Ishikawa (cell line): ENCODE results near the gene MAD1L1.

Experiments
- CEBPB ChIP-seq: IDR thresholded peaks from 2 replicates; pipeline ENCODE4 v1.6.1; 2012
- CREB1 ChIP-seq: IDR thresholded peaks from 2 replicates; pipeline ENCODE4 v1.6.1; 2012; ENCODE audit warnings: low read depth
- EGR1 ChIP-seq: IDR thresholded peaks from 2 replicates; pipeline ENCODE4 v1.6.1; 2012
- EP300 ChIP-seq: IDR thresholded peaks from 2 replicates; pipeline ENCODE4 v1.6.1; 2012; ENCODE audit warnings: borderline replicate concordance
- FOXM1 ChIP-seq: IDR thresholded peaks from 2 replicates; pipeline ENCODE4 v1.6.1; 2012; ENCODE audit warnings: low read depth, borderline replicate concordance
- MAX ChIP-seq: IDR thresholded peaks from 2 replicates; pipeline ENCODE4 v1.6.1; 2012
- NFIC ChIP-seq: IDR thresholded peaks from 2 replicates; pipeline ENCODE4 v1.6.1; 2012
- RAD21 ChIP-seq: IDR thresholded peaks from 2 replicates; pipeline ENCODE4 v1.6.1; 2012; ENCODE audit warnings: low read depth
- REST ChIP-seq: IDR thresholded peaks from 2 replicates; pipeline ENCODE4 v1.6.1; 2012; ENCODE audit warnings: low read depth, mild to moderate bottlenecking
- TAF1 ChIP-seq: IDR thresholded peaks from 2 replicates; pipeline ENCODE4 v1.6.1; 2012; ENCODE audit warnings: low read depth, mild to moderate bottlenecking
- TCF12 ChIP-seq: IDR thresholded peaks from 2 replicates; pipeline ENCODE4 v1.6.1; 2012; ENCODE audit warnings: low read depth
- TEAD4 ChIP-seq: IDR thresholded peaks from 2 replicates; pipeline ENCODE4 v1.6.1; 2012
- USF1 ChIP-seq: IDR thresholded peaks from 2 replicates; pipeline ENCODE4 v1.6.1; 2012
- YY1 ChIP-seq: IDR thresholded peaks from 2 replicates; pipeline ENCODE4 v1.6.1; 2012; ENCODE audit warnings: low read depth
- ZBTB7A ChIP-seq: IDR thresholded peaks from 2 replicates; pipeline ENCODE4 v1.6.1; 2012; ENCODE audit warnings: low read depth

MAD1L1 gene

GRCh38 chr7:1868516-1869165, 364.1 kb downstream of the MAD1L1 start:
- TF ChIP-seq MAX: no peak
- no peak for TF ChIP-seq CREB1
- no peak for TF ChIP-seq NFIC
- TF ChIP-seq RAD21: no peak
- no peak for TF ChIP-seq TCF12

- TF ChIP-seq MAX (no peak), TCF12 (no peak), YY1 (no peak), RAD21 (no peak), TAF1 (no peak), ZBTB7A (no peak), FOXM1 (no peak), CREB1 (no peak), TEAD4 (no peak), CEBPB (no peak), REST (no peak), EGR1 (no peak), EP300 (no peak), USF1 (no peak), NFIC (no peak)
Observed at GRCh38 chr7:1867370-1868260, 365.1 kb downstream of the MAD1L1 start.

GRCh38 chr7:1866601-1867000, 366.1 kb downstream of the MAD1L1 start:
- no peak for TF ChIP-seq EP300
- no peak for TF ChIP-seq CEBPB
- no peak for TF ChIP-seq USF1
- TF ChIP-seq ZBTB7A: no peak
- no peak for TF ChIP-seq NFIC
- TF ChIP-seq REST: no peak
- TF ChIP-seq TCF12: no peak
- TF ChIP-seq TEAD4: no peak
- no peak for TF ChIP-seq FOXM1
- TF ChIP-seq YY1: no peak
- no peak for TF ChIP-seq EGR1

GRCh38 chr7:1865571-1866255, 367.0 kb downstream of the MAD1L1 start:
- TF ChIP-seq RAD21 (no peak), USF1 (no peak), YY1 (no peak), TEAD4 (no peak), TCF12 (no peak)

GRCh38 chr7:1865000-1865555, 367.7 kb downstream of the MAD1L1 start:
- TF ChIP-seq YY1 (no peak), REST (no peak), EGR1 (no peak), TCF12 (no peak), TEAD4 (no peak), CREB1 (no peak), TAF1 (no peak), ZBTB7A (no peak), NFIC (no peak), CEBPB (no peak)
